Prostate gland (tissue), 2 donors: ENCODE results near the gene WDR5B. TPM values are rescaled to one million over a fixed set of nuclear protein-coding genes. Genes with fewer than 3 reads are reported as not detected.
"Not testable (repeated sequence)": the region's sequence is repeated elsewhere in the genome, so short reads cannot be mapped to it uniquely, and the experiment has no call there.

ENCODE experiments used
- DNase-seq: peaks from one replicate; pipeline ENCODE4 v3.0.0-alpha.2; 2019; ENCODE audit warnings: low spot score
- H3K27ac ChIP-seq, 2 donors: fragments of 200-600 bp; sonication (generic); 2 replicates each; pipeline ENCODE4 v1.5.1; 2017 to 2019
- H3K27me3 ChIP-seq: fragments of 200-600 bp; sonication (generic); replicated peaks from 2 replicates; pipeline ENCODE4 v1.5.1; 2019; ENCODE audit not compliant: insufficient read depth
- H3K36me3 ChIP-seq, 2 donors: fragments of 200-600 bp; sonication (generic); 1 replicate in 1 of 2; 2 replicates in 1 of 2; pipeline versions ENCODE4 v1.5.1 to v1.8.1; 2017 to 2019
- H3K4me1 ChIP-seq: fragments of 200-600 bp; sonication (generic); replicated peaks from 2 replicates; pipeline ENCODE4 v1.5.1; 2019
- H3K4me3 ChIP-seq, 2 donors: fragments of 200-600 bp; sonication (generic); 2 replicates each; pipeline ENCODE4 v1.5.1; 2017 to 2019
- H3K9me3 ChIP-seq: fragments of 200-600 bp; sonication (generic); 2 replicates; pipeline ENCODE4 v1.5.1; 2017
- CTCF ChIP-seq, 4 experiments: fragments of 200-600 bp in 2 of 4; fragments of 450-650 bp in 2 of 4; sonication (generic) in 2 of 4; IDR thresholded peaks; 1 replicate in 3 of 4; 2 replicates in 1 of 4; pipeline ENCODE4 v1.5.1; 2016 to 2019; ENCODE audit warnings: antibody characterized with exemption in 4 of 4, mild to moderate bottlenecking in 2 of 4, moderate library complexity in 2 of 4
- POLR2A ChIP-seq: fragments of 450-650 bp; IDR thresholded peaks from one replicate; pipeline ENCODE4 v1.6.1; 2016; ENCODE audit warnings: antibody characterized with exemption, mild to moderate bottlenecking
- POLR2AphosphoS5 ChIP-seq: sonication (generic); formaldehyde crosslinking; IDR thresholded peaks from one replicate; pipeline ENCODE4 v1.6.1; 2017; ENCODE audit warnings: antibody characterized with exemption
- WGBS: methylation state at CpG from one replicate; pipeline ENCODE4 v1.1.5; 2018; 5-methylcytosine and 5-hydroxymethylcytosine counted together
- intact Hi-C: fragments of 100-400 bp; cut with DNase I; formaldehyde crosslinking; loops from one replicate; pipeline ENCODE4 v1.14.2; 2022
- small RNA-seq, 2 donors: library from RNA; depleted of rRNA; stranded (forward); fragments of <200 nt; gene quantifications; one replicate each; pipeline ENCODE3, GENCODE V24; 2016
- total RNA-seq, 2 donors: library from RNA; depleted of rRNA; stranded (reverse); fragments of >200 nt; gene quantifications; one replicate each; pipeline ENCODE4 v1.1.0, GENCODE V29; 2016

Gene WDR5B
- total RNA-seq, 2 donors from 2014 or later, result 4.5 to 6.5 TPM

DNA sequence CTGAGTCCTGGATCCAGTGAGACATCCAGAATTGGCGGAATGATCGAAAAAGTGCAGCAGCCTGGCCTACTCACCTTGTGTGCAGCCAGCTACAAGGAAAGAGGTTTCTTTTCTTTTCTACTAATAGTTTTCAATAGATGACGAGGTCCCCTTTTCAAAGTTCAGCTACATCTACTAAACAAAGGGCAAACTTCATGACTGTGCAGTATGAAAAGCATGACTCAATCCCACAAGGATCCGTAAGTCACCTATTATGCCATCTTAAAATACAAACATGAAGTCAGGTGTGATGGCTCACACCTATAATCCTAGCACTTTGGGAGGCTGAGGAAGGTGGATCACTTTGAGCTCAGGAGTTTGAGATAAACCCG lies 49.5 kb downstream of the WDR5B start:
- H3K4me3 ChIP-seq, result no peak overlapping the region
- no peak for TF ChIP-seq POLR2A
- no peak for TF ChIP-seq CTCF (IDR thresholded peaks at IDR 0.05)
- TF ChIP-seq POLR2AphosphoS5, result no peak
- intact Hi-C loops, result no loop called here
- DNase-seq, result no peak
- H3K27me3 ChIP-seq, result no peaks in the 10 kb centered on the region
- H3K36me3 ChIP-seq, result no peaks in the 10 kb centered on the region
- H3K4me1 ChIP-seq, result no peaks in the 10 kb centered on the region
- H3K27ac ChIP-seq, result no peak overlapping the region
- 93% methylated on average over 5 of the region's 5 CpGs for WGBS
- H3K9me3 ChIP-seq, result no peaks in the 10 kb centered on the region

- H3K27ac ChIP-seq, H3K4me3 ChIP-seq, H3K27me3 ChIP-seq, intact Hi-C loops, DNase-seq, H3K36me3 ChIP-seq, H3K4me1 ChIP-seq, H3K9me3 ChIP-seq: not testable (repeated sequence)
- WGBS, result 80% methylated on average over 10 of the region's 10 CpGs
Measured at GRCh38 chr3:122365582-122366378, 50.1 kb downstream of the WDR5B start.

- no peaks in the 10 kb centered on the region for H3K36me3 ChIP-seq
- H3K27ac ChIP-seq, result no peak overlapping the region
- no peaks in the 10 kb centered on the region for H3K27me3 ChIP-seq
- DNase-seq, result no peak
- no peaks in the 10 kb centered on the region for H3K9me3 ChIP-seq
- H3K4me1 ChIP-seq, result no peaks in the 10 kb centered on the region
- no peak for TF ChIP-seq CTCF (IDR thresholded peaks at IDR 0.05)
- TF ChIP-seq POLR2AphosphoS5, result no peak
- WGBS, result 86% methylated on average over 1 of the region's 1 CpG
- no peak overlapping the region for H3K4me3 ChIP-seq
- intact Hi-C loops, result no loop called here
Measured at GRCh38 chr3:122365073-122365472, 50.8 kb downstream of the WDR5B start.

GRCh38 chr3:122364490-122364889 lies 51.4 kb downstream of the WDR5B start:
- intact Hi-C loops, result no loop called here
- 71% methylated on average over 2 of the region's 2 CpGs for WGBS
- H3K9me3 ChIP-seq, result no peaks in the 10 kb centered on the region

More at GRCh38 chr3:122364490-122364889, 51.4 kb downstream of the WDR5B start:
- Histone ChIP-seq H3K27me3 (no peaks in the 10 kb centered on the region), H3K36me3 (no peaks in the 10 kb centered on the region), H3K27ac (no peak overlapping the region), H3K4me3 (no peak overlapping the region), H3K4me1 (no peaks in the 10 kb centered on the region)
- TF ChIP-seq POLR2AphosphoS5 (no peak), CTCF (IDR thresholded peaks at IDR 0.05) (no peak), POLR2A (no peak)
- no peak for DNase-seq

Small RNA genes lying within 50 kb of the gene (small RNA-seq; reads per million reads assigned to genes)
- gene AC083798.1, result 0 reads per million in 2 donors

Other genes with a start within 250 kb of the WDR5B start
- gene CASR, start 232.4 kb downstream of the WDR5B start, total RNA-seq, result 1 to 10 TPM in 1 of 2 donors, not detected in 1; 1.2 TPM
- gene CSTA, start 90.8 kb downstream of the WDR5B start, total RNA-seq, result 10 to 100 TPM; 14.5 to 25.7 TPM
- gene MIX23, start 32.8 kb downstream of the WDR5B start, total RNA-seq, result 10 to 100 TPM; 13.8 to 16.8 TPM
- gene FAM162A, start 31.9 kb downstream of the WDR5B start, total RNA-seq, result 10 to 100 TPM; 12.9 to 87.9 TPM
- 10 to 100 TPM; 27.1 to 38.7 TPM for gene KPNA1, start 98.9 kb upstream of the WDR5B start, total RNA-seq
- gene PARP9, start 148.2 kb upstream of the WDR5B start, total RNA-seq, result 10 to 100 TPM; 30.4 to 41.7 TPM
- 10 to 100 TPM; 22.8 to 46.3 TPM for gene DTX3L, start 148.3 kb upstream of the WDR5B start, total RNA-seq
- gene PARP15, start 161.6 kb upstream of the WDR5B start, total RNA-seq, result 1 to 10 TPM in 1 of 2 donors, under 1 TPM in 1; 0.23 to 2.7 TPM